Left ventricle myocardium inferior (tissue), 1 donor: Measurements from ENCODE around the gene TRIP10. TPM values are rescaled to one million over a fixed set of nuclear protein-coding genes. Genes with fewer than 3 reads are reported as not detected.

Experiments used
- DNase-seq: peaks from one replicate; pipeline ENCODE4 v3.0.0-alpha.2; 2020
- H3K27ac ChIP-seq: fragments of 200-600 bp; replicated peaks from 2 replicates; pipeline ENCODE4 v1.8.0; 2021
- H3K27me3 ChIP-seq: fragments of 200-600 bp; 2 replicates; pipeline ENCODE4 v1.8.0; 2021; ENCODE audit warnings: low read depth
- H3K36me3 ChIP-seq: fragments of 200-600 bp; 2 replicates; pipeline ENCODE4 v1.8.0; 2021
- H3K4me1 ChIP-seq: fragments of 200-600 bp; 2 replicates; pipeline ENCODE4 v1.8.0; 2021
- H3K4me3 ChIP-seq: fragments of 200-600 bp; 2 replicates; pipeline ENCODE4 v1.8.0; 2021; ENCODE audit warnings: mild to moderate bottlenecking, moderate library complexity
- H3K9me3 ChIP-seq: fragments of 200-600 bp; replicated peaks from 2 replicates; pipeline ENCODE4 v1.8.0; 2021
- intact Hi-C: fragments of 100-400 bp; cut with micrococcal nuclease; formaldehyde crosslinking; loops from one replicate; pipeline ENCODE4 v1.11.0; 2022
- total RNA-seq: library from RNA; stranded (reverse); fragmentation: NEBNext Ultra II Directional; extraction: Animal tissue kit (Norgen Biotek cat#: 25700); gene quantifications from one replicate; pipeline ENCODE4 v1.2.1, GENCODE V29; 2021
- TF ChIP-seq, protein P1 (sequence below): fragments of 200-600 bp; IDR thresholded peaks from 2 replicates; pipeline ENCODE4 v1.8.0; 2021; ENCODE audit warnings: antibody characterized with exemption, mild to moderate bottlenecking, borderline replicate concordance
- donor health status: DM: no; HTN: yes; CAD: no; lungs with severe emphysema.

Gene TRIP10
- total RNA-seq, 1 donor from 2014 or later, result 133 TPM

DNA sequence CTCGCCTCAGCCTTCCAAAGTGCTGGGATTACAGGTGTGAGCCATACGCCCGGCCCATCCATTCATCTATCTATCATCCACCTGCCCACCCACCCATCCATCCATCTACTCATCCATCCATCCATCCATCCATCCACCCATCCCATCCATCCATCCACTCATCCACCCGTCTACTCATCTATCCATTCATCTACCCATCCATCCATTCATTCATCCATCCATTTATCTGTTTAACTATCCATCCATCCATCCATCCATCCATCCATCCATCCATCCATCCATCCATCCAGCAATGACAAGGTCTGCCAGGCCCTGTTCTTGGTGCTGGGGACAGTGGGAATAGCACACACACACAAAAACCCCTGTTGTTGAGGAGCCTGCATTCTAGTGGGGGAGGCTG lies 37.5 kb downstream of the TRIP10 start:
- Histone ChIP-seq H3K4me1 (peaks cover 4% of the 10 kb centered on the region), H3K9me3 (no peaks in the 10 kb centered on the region), H3K27me3 (peaks cover 12% of the 10 kb centered on the region), H3K4me3 (no peak overlapping the region), H3K36me3 (no peaks in the 10 kb centered on the region), H3K27ac (no peak overlapping the region)
- no peak for DNase-seq
- TF ChIP-seq, protein P1, sequence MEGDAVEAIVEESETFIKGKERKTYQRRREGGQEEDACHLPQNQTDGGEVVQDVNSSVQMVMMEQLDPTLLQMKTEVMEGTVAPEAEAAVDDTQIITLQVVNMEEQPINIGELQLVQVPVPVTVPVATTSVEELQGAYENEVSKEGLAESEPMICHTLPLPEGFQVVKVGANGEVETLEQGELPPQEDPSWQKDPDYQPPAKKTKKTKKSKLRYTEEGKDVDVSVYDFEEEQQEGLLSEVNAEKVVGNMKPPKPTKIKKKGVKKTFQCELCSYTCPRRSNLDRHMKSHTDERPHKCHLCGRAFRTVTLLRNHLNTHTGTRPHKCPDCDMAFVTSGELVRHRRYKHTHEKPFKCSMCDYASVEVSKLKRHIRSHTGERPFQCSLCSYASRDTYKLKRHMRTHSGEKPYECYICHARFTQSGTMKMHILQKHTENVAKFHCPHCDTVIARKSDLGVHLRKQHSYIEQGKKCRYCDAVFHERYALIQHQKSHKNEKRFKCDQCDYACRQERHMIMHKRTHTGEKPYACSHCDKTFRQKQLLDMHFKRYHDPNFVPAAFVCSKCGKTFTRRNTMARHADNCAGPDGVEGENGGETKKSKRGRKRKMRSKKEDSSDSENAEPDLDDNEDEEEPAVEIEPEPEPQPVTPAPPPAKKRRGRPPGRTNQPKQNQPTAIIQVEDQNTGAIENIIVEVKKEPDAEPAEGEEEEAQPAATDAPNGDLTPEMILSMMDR, result no peak
- intact Hi-C loops, result loop anchor here (10.0 kb wide), 1 partner anchor 142 kb away; no protein-coding TSS in a partner anchor

DNA sequence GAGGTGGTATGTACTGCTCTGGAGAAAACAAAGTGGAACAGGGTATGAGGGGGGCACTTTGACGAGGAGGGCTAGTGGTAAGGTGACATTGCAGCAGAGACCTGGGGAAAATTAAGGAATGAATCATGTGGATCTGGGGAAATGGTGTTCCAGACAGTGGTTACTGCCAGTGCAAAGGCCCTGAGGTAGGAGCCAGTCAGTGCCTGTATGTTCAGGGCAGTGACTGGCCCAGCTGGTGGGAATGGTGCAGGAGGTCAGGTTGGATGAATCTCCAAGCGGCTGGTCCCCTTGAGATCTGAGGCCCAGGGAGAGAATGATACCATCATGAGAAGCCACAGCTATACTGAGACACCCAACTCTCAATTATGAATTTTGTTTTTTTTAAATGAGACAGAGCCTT lies 38.0 kb downstream of the TRIP10 start:
- TF ChIP-seq, protein P1, result no peak
- intact Hi-C loops, result loop anchor here (10.0 kb wide), 1 partner anchor 143 kb away; no protein-coding TSS in a partner anchor
- DNase-seq, result no peak
- H3K9me3 ChIP-seq, result no peaks in the 10 kb centered on the region
- H3K27ac ChIP-seq, result no peak overlapping the region
- H3K4me1 ChIP-seq, result peaks cover 4% of the 10 kb centered on the region
- H3K36me3 ChIP-seq, result no peaks in the 10 kb centered on the region
- H3K4me3 ChIP-seq, result no peak overlapping the region
- peaks cover 7% of the 10 kb centered on the region for H3K27me3 ChIP-seq

DNA sequence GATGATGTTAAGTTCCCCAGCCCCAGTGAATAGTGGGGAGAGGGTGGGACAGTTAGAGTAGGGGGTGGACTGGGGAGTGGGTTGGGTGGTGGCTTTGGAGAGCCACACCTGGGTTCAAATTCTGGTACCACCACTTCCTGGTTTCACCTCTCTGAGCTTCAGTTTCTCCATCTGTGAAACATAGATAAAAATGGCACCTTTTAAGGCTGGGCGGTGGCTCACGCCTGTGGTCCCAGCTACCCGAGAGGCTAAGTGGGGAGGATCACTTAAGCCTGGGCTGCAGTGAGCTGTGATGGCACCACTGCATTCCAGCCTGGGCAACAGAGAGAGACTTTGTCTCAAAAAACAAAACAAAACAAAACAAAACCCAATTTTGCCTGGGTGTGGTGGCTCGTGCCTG lies 38.9 kb downstream of the TRIP10 start:
- Histone ChIP-seq H3K27me3 (peaks cover 10% of the 10 kb centered on the region), H3K9me3 (no peaks in the 10 kb centered on the region), H3K4me1 (peaks cover 4% of the 10 kb centered on the region), H3K27ac (no peak overlapping the region), H3K4me3 (no peak overlapping the region), H3K36me3 (no peaks in the 10 kb centered on the region)
- intact Hi-C loops, result loop anchor here (10.0 kb wide), 1 partner anchor 144 kb away; no protein-coding TSS in a partner anchor
- DNase-seq, result no peak
- TF ChIP-seq, protein P1, result no peak

DNA sequence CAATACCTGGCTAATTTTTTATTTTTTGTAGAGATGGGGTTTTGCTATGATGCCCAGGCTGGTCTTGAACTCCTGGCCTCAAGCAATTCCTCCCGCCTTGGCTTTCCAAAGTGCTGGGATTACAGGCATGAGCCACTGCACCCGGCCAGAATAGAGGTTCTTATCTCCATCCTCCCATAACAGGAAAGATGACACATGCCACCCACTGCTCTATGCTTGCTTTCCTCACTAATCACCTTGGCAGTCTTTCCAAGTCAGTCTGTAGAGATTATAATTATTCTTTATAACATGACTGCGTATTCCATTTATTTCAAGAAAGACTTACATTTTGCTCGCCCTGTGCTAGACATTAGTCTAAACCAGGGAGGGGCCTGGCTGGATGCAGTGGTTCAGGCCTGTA lies 39.7 kb downstream of the TRIP10 start:
- TF ChIP-seq, protein P1, result no peak
- Histone ChIP-seq H3K4me3 (no peak overlapping the region), H3K9me3 (no peaks in the 10 kb centered on the region), H3K27ac (no peak overlapping the region), H3K27me3 (peaks cover 17% of the 10 kb centered on the region), H3K36me3 (no peaks in the 10 kb centered on the region), H3K4me1 (peaks cover 4% of the 10 kb centered on the region)
- intact Hi-C loops, result loop anchor here (10.0 kb wide), 1 partner anchor 144 kb away; no protein-coding TSS in a partner anchor
- DNase-seq, result no peak

DNA sequence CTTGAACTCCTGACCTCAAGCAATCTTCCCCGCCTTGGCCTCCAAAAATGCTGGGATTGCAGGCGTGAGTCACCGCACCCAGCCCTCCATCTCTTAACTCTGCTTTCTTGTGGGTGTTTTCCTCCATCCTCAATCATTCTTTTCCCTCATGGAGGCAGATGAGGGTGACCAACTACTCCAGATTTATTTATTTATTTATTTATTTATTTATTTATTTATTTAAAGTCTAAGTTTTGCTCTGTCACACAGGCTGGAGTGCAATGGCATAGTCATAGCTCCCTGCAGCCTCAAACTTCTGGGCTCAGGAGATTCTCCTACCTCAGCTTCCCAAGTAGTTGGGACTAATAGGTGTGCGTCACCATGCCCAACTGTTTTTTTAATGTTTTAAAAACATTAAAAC lies 47.9 kb downstream of the TRIP10 start:
- no peaks in the 10 kb centered on the region for H3K9me3 ChIP-seq
- H3K4me3 ChIP-seq, result no peak overlapping the region
- intact Hi-C loops, result no loop called here
- H3K36me3 ChIP-seq, result no peaks in the 10 kb centered on the region
- no peak for DNase-seq
- TF ChIP-seq, protein P1, result no peak
- no peak overlapping the region for H3K27ac ChIP-seq
- peaks cover 58% of the 10 kb centered on the region for H3K27me3 ChIP-seq
- no peaks in the 10 kb centered on the region for H3K4me1 ChIP-seq
